ENCODE measurements around the gene CACNB2. TPM values are rescaled to one million over a fixed set of nuclear protein-coding genes. Genes with fewer than 3 reads are reported as not detected.

The CACNB2 gene
- total RNA-seq, 2 donors from 2014 or later = 1.9 to 4.6 TPM

DNA sequence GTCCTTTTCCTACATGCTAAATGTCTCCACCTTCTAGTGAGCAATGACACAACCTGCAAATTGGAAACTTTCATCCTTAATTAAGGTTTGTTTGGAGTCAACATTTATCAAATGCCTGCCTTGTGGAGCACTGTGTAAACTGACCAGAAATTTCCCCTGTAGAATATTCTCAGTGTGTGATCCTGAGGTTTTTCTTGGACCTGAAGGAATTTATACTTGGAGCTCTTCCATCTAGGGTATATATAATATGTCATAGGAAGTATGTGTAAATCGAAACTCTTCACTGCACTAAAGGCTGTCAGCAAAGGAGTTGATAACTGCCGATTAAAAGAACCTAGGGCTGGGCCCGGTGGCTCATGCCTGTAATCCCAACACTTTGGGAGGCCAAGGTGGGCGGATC, 358.8 kb downstream of the CACNB2 start:
- H3K9ac ChIP-seq (ENCODE audit: extremely low read depth, low read length, poor library complexity, severe bottlenecking) = no peak overlapping the region
- H3K27me3 ChIP-seq (ENCODE audit: control insufficient read depth, insufficient read depth, low read length, poor library complexity, severe bottlenecking) = no peaks in the 10 kb centered on the region
- Mint-ChIP-seq H3K36me3 (ENCODE audit: low read depth) (no peaks in the 10 kb centered on the region), H3K9me3 (no peaks in the 10 kb centered on the region), H3K27ac (no peak overlapping the region), H3K4me3 (no peak overlapping the region), H3K4me1 (peaks cover 13% of the 10 kb centered on the region), H3K27me3 (ENCODE audit: insufficient read depth) (no peaks in the 10 kb centered on the region)
- H3K9me3 ChIP-seq (ENCODE audit: control insufficient read depth, low read length) = no peaks in the 10 kb centered on the region
- H3K36me3 ChIP-seq (ENCODE audit: control insufficient read depth, insufficient read depth, low read length) = no peaks in the 10 kb centered on the region
- H3K4me1 ChIP-seq (ENCODE audit: control insufficient read depth, insufficient read depth, low read length) = no peaks in the 10 kb centered on the region
- TF ChIP-seq, protein P1, sequence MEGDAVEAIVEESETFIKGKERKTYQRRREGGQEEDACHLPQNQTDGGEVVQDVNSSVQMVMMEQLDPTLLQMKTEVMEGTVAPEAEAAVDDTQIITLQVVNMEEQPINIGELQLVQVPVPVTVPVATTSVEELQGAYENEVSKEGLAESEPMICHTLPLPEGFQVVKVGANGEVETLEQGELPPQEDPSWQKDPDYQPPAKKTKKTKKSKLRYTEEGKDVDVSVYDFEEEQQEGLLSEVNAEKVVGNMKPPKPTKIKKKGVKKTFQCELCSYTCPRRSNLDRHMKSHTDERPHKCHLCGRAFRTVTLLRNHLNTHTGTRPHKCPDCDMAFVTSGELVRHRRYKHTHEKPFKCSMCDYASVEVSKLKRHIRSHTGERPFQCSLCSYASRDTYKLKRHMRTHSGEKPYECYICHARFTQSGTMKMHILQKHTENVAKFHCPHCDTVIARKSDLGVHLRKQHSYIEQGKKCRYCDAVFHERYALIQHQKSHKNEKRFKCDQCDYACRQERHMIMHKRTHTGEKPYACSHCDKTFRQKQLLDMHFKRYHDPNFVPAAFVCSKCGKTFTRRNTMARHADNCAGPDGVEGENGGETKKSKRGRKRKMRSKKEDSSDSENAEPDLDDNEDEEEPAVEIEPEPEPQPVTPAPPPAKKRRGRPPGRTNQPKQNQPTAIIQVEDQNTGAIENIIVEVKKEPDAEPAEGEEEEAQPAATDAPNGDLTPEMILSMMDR (conservative IDR thresholded peaks at IDR 0.05) = no peak
- no peak overlapping the region for H3K4me3 ChIP-seq (ENCODE audit: low read length)
- DNase-seq = no peak
- 94 to 100% methylated on average over 1 to 4 of the region's 4 CpGs for WGBS, 2 experiments (ENCODE audit: insufficient coverage in 1 of 2, insufficient read length in 1 of 2)
- no peak overlapping the region for H3K27ac ChIP-seq (ENCODE audit: low read depth, low read length)

DNA sequence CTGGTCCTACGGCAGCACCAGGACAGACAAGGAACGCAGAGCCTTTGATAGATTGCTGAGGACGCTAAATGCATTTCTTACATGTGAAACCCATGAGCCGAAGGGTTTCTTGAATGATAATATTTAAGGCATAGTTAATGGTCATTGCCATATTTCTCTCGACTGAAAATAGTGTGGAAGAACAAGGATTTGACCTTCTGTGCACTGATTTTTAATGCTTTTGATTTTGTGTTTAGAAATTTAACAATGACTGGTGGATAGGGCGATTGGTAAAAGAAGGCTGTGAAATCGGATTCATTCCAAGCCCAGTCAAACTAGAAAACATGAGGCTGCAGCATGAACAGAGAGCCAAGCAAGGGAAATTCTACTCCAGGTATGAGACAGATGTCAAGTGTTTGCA, 360.4 kb downstream of the CACNB2 start:
- no peak overlapping the region for H3K27ac Mint-ChIP-seq
- H3K9me3 Mint-ChIP-seq = no peaks in the 10 kb centered on the region
- H3K4me3 Mint-ChIP-seq = no peak overlapping the region
- 91 to 93% methylated on average over 7 of the region's 7 CpGs for WGBS, 2 experiments (ENCODE audit: insufficient coverage in 1 of 2, insufficient read length in 1 of 2)
- Histone ChIP-seq H3K36me3 (ENCODE audit: control insufficient read depth, insufficient read depth, low read length) (no peaks in the 10 kb centered on the region), H3K9ac (ENCODE audit: extremely low read depth, low read length, poor library complexity, severe bottlenecking) (no peak overlapping the region), H3K27me3 (ENCODE audit: control insufficient read depth, insufficient read depth, low read length, poor library complexity, severe bottlenecking) (no peaks in the 10 kb centered on the region), H3K9me3 (ENCODE audit: control insufficient read depth, low read length) (no peaks in the 10 kb centered on the region), H3K4me1 (ENCODE audit: control insufficient read depth, insufficient read depth, low read length) (no peaks in the 10 kb centered on the region), H3K4me3 (ENCODE audit: low read length) (no peak overlapping the region), H3K27ac (ENCODE audit: low read depth, low read length) (no peak overlapping the region)
- TF ChIP-seq, protein P1 (conservative IDR thresholded peaks at IDR 0.05) = no peak
- no peaks in the 10 kb centered on the region for H3K27me3 Mint-ChIP-seq (ENCODE audit: insufficient read depth)
- peaks cover 13% of the 10 kb centered on the region for H3K4me1 Mint-ChIP-seq
- H3K36me3 Mint-ChIP-seq (ENCODE audit: low read depth) = no peaks in the 10 kb centered on the region
- DNase-seq = no peak

DNA sequence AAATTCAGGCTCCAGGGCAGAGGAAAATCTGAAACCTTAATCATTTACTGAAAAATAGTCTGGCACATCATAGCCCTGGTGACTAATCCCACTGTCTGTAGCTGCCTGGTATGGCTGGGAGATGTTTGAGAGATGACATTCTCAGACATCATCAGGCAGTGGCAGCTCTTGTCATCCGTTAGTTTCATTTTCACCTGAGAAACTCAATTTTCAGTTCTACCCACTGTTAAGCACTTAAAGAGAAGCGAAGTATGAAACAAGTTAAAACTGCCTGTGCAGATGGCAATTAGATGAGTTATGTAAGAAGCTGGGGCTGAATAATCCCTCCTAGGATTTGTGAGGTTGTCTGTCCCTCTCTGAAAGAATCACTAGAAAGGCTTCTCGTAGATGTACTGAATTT, 361.0 kb downstream of the CACNB2 start:
- H3K36me3 ChIP-seq (ENCODE audit: control insufficient read depth, insufficient read depth, low read length) = no peaks in the 10 kb centered on the region
- Mint-ChIP-seq H3K27ac (no peak overlapping the region), H3K36me3 (ENCODE audit: low read depth) (no peaks in the 10 kb centered on the region), H3K4me1 (peaks cover 13% of the 10 kb centered on the region), H3K27me3 (ENCODE audit: insufficient read depth) (no peaks in the 10 kb centered on the region), H3K9me3 (no peaks in the 10 kb centered on the region), H3K4me3 (no peak overlapping the region)
- TF ChIP-seq, protein P1 (conservative IDR thresholded peaks at IDR 0.05) = no peak
- no peaks in the 10 kb centered on the region for H3K9me3 ChIP-seq (ENCODE audit: control insufficient read depth, low read length)
- WGBS, 2 experiments (ENCODE audit: insufficient coverage in 1 of 2, insufficient read length in 1 of 2) = 93 to 100% methylated on average over 2 to 3 of the region's 3 CpGs
- H3K4me1 ChIP-seq (ENCODE audit: control insufficient read depth, insufficient read depth, low read length) = no peaks in the 10 kb centered on the region
- DNase-seq = no peak
- no peak overlapping the region for H3K27ac ChIP-seq (ENCODE audit: low read depth, low read length)
- no peaks in the 10 kb centered on the region for H3K27me3 ChIP-seq (ENCODE audit: control insufficient read depth, insufficient read depth, low read length, poor library complexity, severe bottlenecking)
- H3K4me3 ChIP-seq (ENCODE audit: low read length) = no peak overlapping the region
- no peak overlapping the region for H3K9ac ChIP-seq (ENCODE audit: extremely low read depth, low read length, poor library complexity, severe bottlenecking)

Data from endodermal cell (in vitro differentiated cells).